ENCODE results near the gene NALF2.

GRCh38 chrX:69543572-69543971 is 39.4 kb downstream of the NALF2 start:
- TF ChIP-seq CTCF (tag by site-specific recombination; IDR thresholded peaks at IDR 0.05) = no peak
- TF ChIP-seq PATZ1 (tag by site-specific recombination; IDR thresholded peaks at IDR 0.05) = no peak
- TF ChIP-seq MEIS1 (CRISPR knock-in tag; IDR thresholded peaks at IDR 0.05; ENCODE audit: borderline replicate concordance) = no peak
